GF-D8 (cell line): Measurements from ENCODE around the gene ARHGEF39.

Source experiments
- DNase-seq: peaks from one replicate; lab custom pipeline; 2025; lab: John Stamatoyannopoulos, UW

ARHGEF39 gene, protein sequence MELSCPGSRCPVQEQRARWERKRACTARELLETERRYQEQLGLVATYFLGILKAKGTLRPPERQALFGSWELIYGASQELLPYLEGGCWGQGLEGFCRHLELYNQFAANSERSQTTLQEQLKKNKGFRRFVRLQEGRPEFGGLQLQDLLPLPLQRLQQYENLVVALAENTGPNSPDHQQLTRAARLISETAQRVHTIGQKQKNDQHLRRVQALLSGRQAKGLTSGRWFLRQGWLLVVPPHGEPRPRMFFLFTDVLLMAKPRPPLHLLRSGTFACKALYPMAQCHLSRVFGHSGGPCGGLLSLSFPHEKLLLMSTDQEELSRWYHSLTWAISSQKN

DNA sequence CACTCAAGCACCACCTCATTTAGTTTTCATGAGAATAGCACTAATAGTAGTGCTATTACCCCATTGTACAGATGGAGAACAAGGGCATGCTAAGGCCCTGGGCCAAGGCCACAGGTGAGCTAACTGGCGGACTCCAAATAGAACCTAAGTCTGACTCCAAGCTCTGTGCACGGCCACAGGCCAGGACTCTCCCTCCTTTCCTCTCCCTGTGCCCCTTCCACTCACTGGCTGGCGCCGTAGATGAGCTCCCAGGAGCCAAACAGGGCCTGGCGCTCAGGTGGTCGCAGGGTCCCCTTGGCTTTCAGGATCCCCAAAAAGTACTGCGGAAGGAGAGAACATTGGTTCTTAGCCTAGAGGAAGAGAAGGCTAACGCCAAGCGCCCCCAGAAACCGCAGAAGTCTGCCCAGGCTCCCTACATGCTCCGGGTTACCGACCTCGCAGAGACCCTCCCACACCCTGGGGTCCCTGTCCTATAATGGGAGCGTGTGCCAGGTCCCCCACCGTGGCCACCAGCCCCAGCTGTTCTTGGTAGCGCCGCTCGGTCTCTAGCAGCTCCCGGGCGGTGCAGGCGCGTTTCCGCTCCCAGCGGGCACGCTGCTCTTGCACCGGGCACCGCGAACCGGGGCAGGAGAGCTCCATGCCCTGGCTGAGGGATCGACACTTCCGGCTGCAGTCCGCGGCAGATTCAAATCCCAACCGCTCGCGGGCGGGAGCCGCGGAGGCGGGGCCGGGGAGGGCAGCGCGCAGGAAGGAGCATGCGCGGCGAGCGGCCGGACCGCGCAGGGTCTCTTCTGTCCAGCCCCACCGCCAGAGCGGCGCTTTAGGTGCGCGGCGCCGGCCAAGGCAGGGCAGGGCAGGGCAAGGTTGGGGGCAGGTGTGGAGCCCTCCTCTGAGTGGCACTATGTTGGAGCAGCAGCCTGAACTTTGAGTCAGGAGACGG lies at the start of gene ARHGEF39:
ARHGEF39 (minus strand) TSS at position 665 of the 940 bp plus-strand sequence; CDS start at position 639, 26 bp downstream.
- peak; percentile 15 for DNase-seq

DNA sequence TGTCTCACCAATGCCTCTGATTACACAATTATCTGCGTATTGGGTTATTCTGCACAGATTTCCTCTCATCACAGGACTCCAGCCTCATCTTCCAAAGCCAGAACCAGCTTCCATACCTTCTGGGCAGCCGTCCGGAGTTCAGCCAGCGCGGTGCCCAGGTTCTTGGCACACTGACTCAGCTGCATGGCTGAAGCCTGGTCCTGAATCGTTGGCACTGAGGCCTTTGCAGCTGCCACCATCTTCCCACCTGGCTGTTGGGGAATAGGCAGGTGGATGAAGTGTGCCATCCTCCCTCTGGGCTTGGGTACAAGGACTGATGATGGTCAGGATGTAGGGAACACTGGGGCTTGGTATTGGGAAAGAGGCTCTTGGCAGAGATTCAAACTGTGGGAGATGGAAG lies 49.1 kb upstream of the ARHGEF39 start:
- no peak for DNase-seq

DNA sequence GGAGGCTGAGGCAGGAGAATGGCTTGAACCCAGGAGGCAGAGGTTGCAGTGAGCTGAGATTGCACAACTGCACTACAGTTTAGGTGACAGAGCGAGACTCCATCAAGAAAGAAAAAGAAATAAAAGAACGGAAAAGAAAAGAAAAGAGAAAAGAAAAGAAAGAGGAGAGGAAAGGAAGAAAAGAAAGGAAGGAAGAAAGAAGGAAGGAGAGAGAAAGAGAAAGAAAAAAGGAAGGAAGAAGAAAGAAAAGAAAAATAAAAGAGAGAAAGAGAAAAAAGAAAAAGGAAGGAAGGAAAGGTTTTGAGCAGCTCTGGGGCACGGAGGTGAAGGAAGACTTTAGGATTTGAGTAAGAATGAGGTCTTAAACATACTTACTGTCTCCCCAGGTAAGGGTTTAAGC lies 48.6 kb upstream of the ARHGEF39 start:
- DNase-seq: no peak

DNA sequence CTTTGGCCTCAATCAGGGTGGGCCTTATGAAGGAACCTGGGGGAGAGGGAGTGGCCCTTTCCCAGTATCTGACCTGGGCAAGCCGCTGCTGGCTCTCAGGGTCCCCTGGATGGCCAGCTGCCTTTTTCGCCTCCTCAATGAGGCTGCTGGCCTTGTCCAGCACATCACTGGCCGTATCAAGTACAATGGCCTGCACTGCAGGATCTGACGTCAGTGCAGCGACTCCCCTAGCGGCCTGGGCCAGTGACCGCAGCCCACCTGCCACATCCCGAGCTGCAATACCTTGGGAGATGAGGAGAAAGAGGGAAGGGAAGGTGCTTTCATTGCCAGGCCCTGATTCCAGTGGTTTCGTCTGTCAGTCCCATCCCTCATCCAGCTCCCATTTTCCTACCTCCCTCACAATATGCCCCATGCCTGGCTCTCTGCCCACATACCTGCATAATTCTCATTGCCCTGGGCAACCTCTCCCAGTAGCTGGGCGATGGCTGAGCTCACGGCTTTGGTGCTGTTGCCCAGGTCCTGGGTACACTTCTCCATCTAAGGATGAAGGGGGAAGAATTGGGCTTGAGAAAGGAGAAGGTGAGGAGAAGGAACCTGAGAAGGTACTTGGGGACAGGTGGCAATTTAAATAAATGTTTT lies 47.9 kb upstream of the ARHGEF39 start:
- DNase-seq: no peak

DNA sequence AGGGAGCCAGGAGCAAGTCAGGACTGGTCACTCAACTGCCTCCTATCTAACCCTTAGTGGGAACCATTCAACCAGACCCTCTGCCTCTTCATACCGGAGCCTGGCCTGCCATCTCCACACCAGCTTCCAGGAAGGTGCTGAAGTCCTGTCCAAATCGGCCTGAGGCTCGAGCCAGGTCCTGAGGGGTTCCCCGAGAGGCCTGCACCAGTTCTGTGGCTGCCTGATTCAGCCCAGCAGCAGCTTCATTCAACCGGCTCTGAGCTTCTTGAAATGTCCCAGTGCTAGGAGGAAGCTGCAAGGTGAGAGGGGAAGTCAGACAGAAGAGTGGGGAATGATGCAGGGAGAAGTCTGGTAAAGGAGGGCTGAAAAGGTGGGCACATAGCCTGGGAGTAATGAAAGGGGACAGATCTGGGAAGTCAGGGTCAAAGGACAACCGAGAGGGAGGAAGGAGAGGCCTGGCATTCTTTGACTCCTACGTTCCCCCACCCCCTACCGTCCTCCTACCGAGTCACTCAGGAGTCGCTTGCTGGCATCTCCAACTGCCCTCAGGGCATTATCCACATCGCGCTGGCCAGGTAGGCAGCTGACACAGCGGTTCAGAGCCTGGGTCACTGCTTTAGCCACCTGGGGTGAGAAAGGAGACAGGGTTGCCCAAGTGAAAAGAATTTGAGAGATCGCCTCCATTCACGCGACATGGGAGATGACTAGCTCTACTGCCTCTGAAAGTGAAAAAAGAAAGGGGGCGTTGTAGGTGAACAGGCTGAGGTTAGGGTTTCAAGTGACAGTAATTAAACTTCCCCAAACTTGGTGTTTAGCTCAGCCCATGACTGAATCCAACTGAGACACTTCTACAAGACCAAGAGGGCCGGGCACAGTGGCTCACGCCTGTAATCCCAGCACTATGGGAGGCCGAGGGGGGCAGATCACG lies 46.8 kb upstream of the ARHGEF39 start:
- no peak for DNase-seq

DNA sequence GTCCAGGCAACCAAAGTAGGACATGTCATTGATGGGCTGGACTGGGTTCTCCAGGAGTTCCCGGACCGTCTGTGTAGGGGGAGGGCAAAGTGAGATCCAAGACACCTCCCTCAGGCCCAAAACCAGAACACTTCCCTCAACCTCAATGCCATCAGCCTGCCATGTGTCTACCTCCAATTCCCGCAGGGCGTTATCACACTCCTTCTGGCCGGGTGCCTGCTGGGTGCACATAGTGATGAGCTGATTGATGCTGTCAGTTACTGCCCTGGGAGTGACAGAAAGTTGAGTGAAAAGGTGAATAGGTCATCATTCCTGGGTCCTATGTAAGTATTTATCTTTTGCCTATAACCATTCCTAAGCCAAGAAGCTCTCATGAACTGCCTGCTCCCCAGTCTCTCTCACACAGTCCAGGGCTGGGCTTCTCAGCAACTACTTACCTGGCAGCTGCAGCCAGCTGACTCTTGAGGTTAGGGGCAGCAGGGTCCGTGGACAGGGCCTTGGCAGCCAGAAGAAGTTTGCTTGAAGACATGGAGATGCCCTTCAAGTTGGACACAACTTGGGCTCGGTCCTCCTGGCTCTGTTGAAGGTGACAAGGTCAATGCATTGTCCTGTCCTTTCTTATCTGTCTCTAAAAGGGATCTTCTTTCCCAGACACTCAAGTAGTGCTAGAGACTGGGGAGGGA lies 46.0 kb upstream of the ARHGEF39 start:
- DNase-seq: no peak

DNA sequence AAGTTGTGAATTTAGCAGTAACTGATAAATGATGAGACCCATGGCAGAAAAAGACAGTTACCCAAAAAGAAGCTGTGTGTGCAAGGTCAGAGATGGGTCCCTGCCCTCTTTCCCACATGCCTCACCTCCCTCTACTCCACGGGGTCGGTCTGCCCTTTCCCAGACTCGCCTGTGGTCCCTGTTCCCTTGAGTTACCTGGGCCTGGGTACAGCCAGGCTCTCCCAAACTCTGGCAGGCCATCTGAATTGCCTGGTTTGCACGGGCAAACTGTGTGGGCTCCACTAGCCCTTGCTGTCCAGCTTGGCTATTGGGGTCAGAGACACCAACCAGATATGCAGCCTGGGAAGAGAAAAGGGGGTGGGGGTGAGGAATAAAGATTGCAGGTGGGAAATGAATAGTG lies 43.2 kb upstream of the ARHGEF39 start:
- DNase-seq: no peak

DNA sequence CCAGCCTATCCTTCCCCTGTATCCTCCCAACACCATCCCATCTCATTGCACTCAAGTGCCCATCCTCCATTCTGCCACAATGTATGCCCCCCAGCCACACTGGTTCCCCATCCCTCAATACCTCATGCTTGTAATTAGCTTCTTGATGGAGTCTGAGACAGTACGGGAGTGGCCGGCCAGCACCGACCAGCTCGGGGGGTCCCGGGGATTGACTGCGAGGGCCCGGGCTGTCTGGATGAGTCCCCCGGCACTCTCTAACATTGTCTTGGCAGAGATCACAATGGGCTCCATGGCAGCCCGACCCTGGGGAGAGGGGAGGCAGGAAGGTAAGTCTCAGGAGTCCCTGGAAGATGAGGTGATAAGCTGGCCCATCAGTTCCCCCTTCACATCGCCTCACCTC lies 42.0 kb upstream of the ARHGEF39 start:
- DNase-seq: no peak

DNA sequence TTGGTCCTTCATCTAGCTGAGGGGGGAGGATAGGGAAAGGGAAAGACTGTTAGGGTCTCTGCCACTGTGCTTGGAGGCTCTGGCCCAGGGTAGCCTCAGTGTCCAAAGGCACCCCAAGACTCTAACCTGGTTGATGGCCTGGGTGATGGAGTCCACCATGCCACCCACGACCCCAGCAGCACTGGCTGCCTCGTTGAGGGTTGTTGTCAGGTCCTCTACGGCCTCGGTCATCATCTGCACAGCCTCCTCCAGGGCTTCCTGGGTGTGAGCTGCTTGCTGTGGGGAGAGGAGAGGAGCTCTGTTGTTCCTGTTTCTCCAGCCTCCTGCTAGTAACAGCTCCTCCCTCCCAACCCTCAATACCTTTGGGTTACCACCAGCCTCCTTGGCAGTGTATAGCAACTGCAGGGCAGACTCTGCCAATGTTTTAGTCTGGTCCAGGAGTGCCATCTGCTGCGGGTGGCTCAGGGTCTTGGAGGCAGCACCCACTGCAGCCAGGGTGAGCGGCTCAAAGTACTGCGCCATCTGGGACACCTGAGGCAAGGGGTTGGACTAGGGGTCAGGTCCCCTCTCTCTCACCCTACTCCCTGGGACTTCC lies 40.9 kb upstream of the ARHGEF39 start:
- no peak for DNase-seq

DNA sequence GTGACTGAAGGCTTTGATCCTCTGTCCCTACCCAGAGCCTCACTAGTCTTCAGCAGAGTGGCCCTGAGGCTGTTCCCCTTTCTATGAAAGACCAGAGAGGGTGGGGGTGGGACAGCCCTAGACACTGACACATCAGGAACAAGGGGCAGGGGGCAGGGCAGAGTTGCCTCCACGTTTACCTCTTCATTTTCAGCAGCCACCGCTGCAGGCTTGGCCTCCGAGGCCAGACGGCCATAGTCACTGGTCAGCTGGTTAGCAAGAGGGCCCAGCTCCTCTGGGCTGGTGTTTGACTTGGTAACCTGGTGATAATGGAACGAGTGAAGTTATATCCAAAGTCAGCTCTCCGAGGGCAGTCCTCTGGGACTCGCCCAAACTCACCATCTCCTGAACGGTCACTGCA lies 40.4 kb upstream of the ARHGEF39 start:
- no peak for DNase-seq

DNA sequence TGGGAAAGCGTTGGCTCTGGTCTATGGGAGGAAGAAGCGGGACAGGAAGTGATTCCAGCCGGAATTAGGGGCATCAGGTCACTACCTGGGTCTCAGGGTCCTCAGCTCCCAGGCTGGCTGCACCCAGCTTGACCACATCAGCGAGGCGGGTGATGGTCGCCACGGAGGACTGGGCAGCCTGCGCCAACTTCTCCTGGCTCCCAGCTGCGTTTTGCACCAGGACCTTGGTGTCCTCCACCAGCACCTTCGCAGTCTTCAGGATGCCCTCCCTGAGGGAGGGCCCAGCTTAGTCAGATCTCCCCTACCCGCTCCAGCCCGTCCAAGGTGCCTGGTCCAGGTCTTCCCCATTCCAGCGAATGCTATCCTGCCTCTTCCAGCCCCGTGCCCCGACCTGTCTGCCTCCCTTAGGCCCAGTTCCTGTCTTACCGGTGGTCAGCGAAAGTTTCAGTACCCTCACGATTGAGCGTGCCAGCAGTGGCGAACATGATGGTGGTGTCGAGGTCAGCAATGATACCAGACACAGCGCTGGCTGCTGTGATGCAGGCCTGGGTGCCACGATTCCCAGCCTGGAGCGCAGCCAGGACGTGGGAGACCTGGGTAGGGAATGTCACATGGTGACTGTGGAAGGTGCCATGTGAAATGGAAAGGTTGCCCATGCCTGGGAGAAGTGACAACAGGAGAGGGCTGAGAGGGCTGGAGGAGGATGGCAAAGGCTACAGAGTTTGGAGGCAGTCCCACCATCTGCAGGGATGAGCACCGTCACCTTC lies 39.1 kb upstream of the ARHGEF39 start:
- no peak for DNase-seq

DNA sequence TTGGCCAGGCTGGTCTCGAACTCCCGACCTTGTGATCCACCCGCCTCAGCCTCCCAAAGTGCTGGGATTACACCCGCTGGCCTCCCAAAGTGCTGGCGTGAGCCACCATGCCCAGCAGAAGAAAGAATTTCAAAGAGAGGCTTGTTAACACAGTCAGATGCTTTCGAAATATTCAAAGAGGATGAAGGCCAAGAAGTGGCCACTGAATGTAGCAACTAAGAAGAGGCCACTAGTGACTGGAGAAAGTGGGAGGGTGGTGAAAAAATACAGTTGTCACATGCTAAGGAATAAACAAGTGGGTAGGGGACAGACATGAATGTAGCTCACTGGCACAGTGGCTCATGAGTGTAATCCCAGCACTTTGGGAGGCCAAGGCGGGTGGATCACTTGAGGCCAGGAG lies 37.7 kb upstream of the ARHGEF39 start:
- DNase-seq: no peak

DNA sequence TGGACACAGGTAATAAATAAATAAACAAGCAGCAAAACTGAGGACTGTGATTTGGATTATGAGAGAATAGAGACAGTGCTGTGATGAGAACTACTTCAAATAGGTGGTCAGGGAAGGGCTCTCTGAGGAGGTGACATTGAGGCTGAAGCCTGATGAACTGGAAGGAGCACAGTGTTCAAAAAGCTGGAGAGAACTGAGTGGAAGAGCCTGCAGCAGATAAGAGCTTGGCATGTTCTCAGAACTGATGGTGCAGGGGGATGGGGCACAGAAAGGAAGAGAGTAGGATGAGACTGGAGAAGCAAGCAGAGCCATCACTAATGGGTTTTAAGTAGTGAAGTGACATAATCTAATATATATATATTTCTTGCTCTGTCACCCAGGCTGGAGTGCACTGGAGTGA lies 35.9 kb upstream of the ARHGEF39 start:
- no peak for DNase-seq

DNA sequence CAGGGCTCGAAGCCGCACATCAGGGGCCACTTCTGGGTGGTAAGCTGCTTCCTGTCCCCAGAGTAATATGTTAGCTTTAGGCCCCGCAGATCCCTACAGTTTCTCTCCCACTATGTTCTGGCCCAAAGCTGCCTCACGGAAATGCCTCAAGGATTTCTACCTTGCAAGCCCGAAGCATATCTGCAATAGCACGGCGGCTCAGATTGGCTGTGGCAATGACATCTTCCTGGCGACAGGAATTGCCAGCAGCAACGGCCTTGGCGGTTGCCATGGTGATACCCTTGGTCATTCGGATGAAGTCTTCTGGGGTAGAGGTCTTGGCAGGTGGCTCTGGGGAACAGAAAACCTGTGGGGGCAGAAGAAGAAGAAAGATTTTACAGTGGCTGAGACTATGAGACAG lies 35.0 kb upstream of the ARHGEF39 start:
- DNase-seq: no peak

DNA sequence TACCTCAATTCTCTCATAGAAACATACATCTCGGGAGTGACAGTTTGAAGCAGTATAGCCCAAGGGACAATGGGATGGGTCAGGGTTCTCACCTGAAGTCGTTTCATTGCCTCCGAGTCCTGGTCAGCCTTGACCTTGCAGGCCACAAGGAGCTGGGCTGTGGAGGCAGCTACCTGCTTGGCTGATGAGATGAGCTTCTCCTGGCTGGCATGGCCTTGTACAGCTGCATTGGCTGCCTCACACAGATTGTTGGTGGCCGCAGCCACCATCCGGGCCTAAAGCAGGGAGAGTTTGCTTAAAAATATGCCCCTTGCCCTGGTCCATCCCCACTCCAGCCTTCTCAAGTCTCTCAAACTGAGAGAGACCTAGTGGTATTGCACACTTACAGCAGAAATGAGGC lies 33.2 kb upstream of the ARHGEF39 start:
- DNase-seq: no peak

DNA sequence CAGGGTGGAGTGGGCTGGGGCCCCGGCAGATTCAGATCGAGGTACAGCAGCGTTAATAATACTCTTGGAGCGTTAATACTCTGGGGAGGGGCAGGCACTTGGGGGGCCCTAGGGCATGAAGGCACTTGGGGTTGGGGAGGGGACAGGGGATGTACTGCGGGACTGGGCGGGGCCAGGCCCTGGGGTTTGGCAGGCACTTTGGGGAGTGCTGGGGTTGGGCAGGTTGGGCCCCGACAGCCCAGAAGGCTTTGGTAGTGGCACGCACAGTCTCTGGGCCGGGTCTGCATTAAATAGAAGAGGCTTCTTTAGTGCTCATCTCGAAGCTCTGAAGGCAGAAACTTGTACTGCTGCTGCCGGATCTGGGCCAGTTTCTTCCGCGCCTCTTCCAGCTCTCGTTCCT lies 32.5 kb upstream of the ARHGEF39 start:
- DNase-seq: no peak

DNA sequence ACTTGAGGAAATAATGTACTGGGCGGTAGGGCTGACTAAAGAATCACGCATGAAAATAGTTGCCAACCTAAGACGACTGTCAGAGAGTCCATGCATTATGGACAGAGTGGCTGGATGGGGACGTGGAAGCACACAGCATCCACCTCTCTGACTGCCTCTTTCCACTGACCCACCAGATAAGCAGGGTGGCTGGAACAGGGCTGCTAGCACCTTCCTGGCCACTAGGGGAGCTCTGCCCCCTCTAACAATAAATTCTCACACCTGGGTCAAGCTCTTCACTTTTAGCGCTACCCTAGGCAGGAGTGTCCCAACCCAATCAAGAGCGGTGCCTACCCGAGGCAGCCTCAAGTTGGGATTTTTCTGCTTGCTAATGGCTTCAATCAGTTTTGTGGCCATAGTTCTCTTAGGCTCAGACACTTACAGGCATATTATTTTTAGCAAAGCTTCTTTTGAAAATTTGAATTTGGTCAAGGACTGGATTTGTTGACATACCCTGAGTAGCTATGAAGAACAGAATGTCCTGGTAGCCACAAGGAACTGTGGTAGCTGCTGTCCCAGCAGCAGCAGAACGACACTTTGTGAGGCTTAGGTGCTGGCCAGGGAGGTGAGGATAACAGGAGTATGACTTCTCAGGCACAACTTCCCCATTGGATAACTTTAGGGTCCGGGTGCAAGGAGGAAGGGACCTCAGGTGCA lies 31.7 kb upstream of the ARHGEF39 start:
- no peak for DNase-seq

DNA sequence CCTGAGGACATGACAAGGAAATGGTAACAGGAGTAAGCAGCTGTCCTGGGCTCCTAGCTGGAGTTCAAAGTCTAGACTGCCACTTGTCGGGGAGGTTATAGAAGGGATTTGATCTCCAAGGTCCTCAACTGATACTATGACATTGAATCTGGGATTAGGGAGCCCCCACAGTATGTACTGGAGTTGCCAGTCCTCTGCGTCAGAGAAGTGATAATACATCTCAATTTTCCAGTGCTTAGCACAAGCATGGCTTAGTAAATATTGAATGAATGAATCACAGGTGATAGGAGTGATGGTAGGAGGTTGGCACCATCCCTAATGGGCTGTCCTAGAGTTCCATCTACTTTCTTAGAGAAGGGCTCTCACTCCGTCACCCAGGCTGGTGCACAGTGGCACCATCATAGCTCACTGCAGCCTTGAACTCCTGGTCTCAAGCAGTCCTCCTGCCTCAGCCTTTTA lies 31.0 kb upstream of the ARHGEF39 start:
- DNase-seq: no peak

DNA sequence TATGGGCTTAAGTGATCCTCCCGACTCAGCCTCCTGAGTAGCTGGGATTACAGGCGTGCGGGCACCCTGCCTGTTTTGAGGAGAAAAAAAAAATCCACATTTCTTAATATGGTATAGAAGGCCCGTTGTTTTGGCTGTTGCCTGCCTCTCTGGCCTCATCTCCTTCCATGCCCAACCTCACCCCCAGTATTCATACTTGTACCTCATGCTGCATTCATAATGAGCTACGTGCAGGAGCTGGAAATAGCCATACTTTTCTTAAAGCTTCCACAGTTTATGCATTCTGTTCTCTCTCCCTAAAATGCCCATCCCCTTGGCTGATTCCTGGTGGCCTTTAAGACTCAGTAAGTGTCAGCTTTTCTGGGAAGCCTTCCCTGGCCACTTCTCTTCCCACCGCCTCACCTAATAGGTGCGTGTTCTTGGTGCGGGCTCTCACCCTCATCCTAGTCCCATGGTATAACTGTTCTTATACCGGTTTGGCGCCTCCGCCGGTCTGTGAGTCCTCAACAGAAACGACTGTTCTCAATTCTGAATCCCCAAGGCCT lies 26.8 kb upstream of the ARHGEF39 start:
- no peak for DNase-seq
